K562 (cell line): ENCODE measurements around the gene AQP5. TPM values are rescaled to one million over a fixed set of nuclear protein-coding genes. Genes with fewer than 3 reads are reported as not detected.

ENCODE experiments used
- ARID1B ChIP-seq: fragments of 450-650 bp; IDR thresholded peaks from 2 replicates; pipeline ENCODE4 v1.6.1; 2016; ENCODE audit warnings: antibody characterized with exemption, mild to moderate bottlenecking, inconsistent platforms
- ATF1 ChIP-seq, 2 experiments: fragments of 450-650 bp in 1 of 2; IDR thresholded peaks; 2 replicates each; pipeline ENCODE4 v1.6.1; 2016; ENCODE audit warnings: missing compliant biosample characterization in 1 of 2, missing genetic modification characterization in 1 of 2
- CBFA2T2 ChIP-seq: fragments of 450-650 bp; conservative IDR thresholded peaks from 2 replicates; pipeline ENCODE4 v1.6.1; 2017; ENCODE audit warnings: mild to moderate bottlenecking
- CBFB ChIP-seq: sonication (generic); formaldehyde crosslinking; IDR thresholded peaks from 2 replicates; pipeline ENCODE4 v1.4.0; 2020; ENCODE audit warnings: mild to moderate bottlenecking, missing genetic modification reagents
- EP300 ChIP-seq: IDR thresholded peaks from 2 replicates; pipeline ENCODE4 v1.6.1; 2012; ENCODE audit warnings: low read length, improper control_type of control experiment
- ETV1 ChIP-seq: fragments of 450-650 bp; conservative IDR thresholded peaks from 2 replicates; pipeline ENCODE4 v1.6.1; 2016; ENCODE audit warnings: missing genetic modification characterization, control low read depth, low read depth, missing compliant biosample characterization
- GABPB1 ChIP-seq: sonication (generic); formaldehyde crosslinking; IDR thresholded peaks from 2 replicates; pipeline ENCODE4 v1.8.0; 2022; ENCODE audit warnings: mild to moderate bottlenecking, missing genetic modification reagents
- HDAC2 ChIP-seq: fragments of 450-650 bp; IDR thresholded peaks from 2 replicates; pipeline ENCODE4 v1.6.1; 2016; ENCODE audit warnings: mild to moderate bottlenecking
- L3MBTL2 ChIP-seq: fragments of 450-650 bp; IDR thresholded peaks from 2 replicates; pipeline ENCODE4 v1.6.1; 2016; ENCODE audit warnings: mild to moderate bottlenecking, moderate library complexity
- LEF1 ChIP-seq: fragments of 450-650 bp; IDR thresholded peaks from 2 replicates; pipeline ENCODE4 v1.6.1; 2016; ENCODE audit warnings: mild to moderate bottlenecking
- MNT ChIP-seq, 2 experiments: fragments of 450-650 bp; conservative IDR thresholded peaks; 2 replicates each; pipeline ENCODE4 v1.6.1; 2017; ENCODE audit warnings: mild to moderate bottlenecking in 2 of 2, moderate library complexity in 2 of 2
- NFIC ChIP-seq: fragments of 450-650 bp; IDR thresholded peaks from 2 replicates; pipeline ENCODE4 v1.6.1; 2017; ENCODE audit warnings: mild to moderate bottlenecking, inconsistent platforms
- NR2F6 ChIP-seq: fragments of 450-650 bp; formaldehyde crosslinking; IDR thresholded peaks from 2 replicates; pipeline ENCODE4 v1.4.0; 2020; ENCODE audit warnings: mild to moderate bottlenecking
- PHF20 ChIP-seq: fragments of 450-650 bp; IDR thresholded peaks from 2 replicates; pipeline ENCODE4 v1.6.1; 2018; ENCODE audit not compliant: partially characterized antibody
- PML ChIP-seq: IDR thresholded peaks from 2 replicates; pipeline ENCODE4 v1.6.1; 2012; ENCODE audit warnings: low read length, inconsistent platforms
- RCOR1 ChIP-seq, 2 experiments: IDR thresholded peaks; 2 replicates each; pipeline ENCODE4 v1.6.1; 2012; ENCODE audit warnings: low read depth in 2 of 2, low read length in 2 of 2, borderline replicate concordance in 1 of 2, improper control_type of control experiment in 1 of 2
- TAF1 ChIP-seq: IDR thresholded peaks from 2 replicates; pipeline ENCODE4 v1.6.1; 2011; ENCODE audit warnings: mild to moderate bottlenecking, low read length, moderate library complexity; ENCODE audit not compliant: insufficient read depth, control insufficient read depth, severe bottlenecking; ENCODE audit errors: extremely low read depth
- TBL1XR1 ChIP-seq, 2 experiments: IDR thresholded peaks; 2 replicates each; pipeline ENCODE4 v1.6.1; 2012; ENCODE audit warnings: improper control_type of control experiment in 2 of 2, low read length in 2 of 2, mild to moderate bottlenecking in 1 of 2
- TEAD1 ChIP-seq, 2 experiments: fragments of 450-650 bp in 1 of 2; sonication (generic) in 1 of 2; formaldehyde crosslinking; IDR thresholded peaks; 2 replicates each; pipeline versions ENCODE4 v1.4.0 to v1.8.0; 2020 to 2022; ENCODE audit warnings: mild to moderate bottlenecking in 2 of 2, missing genetic modification reagents in 1 of 2
- TSHZ1 ChIP-seq: fragments of 250-450 bp; sonication (Bioruptor Pico); IDR thresholded peaks from 2 replicates; pipeline ENCODE4 v1.4.0; 2020; ENCODE audit warnings: mild to moderate bottlenecking, moderate library complexity
- XRCC5 ChIP-seq: fragments of 200-400 bp; formaldehyde crosslinking; IDR thresholded peaks from 2 replicates; pipeline ENCODE4 v1.6.1; 2017; ENCODE audit warnings: low read depth, mild to moderate bottlenecking, low read length
- ZC3H4 ChIP-seq: sonication (generic); formaldehyde crosslinking; IDR thresholded peaks from 2 replicates; pipeline ENCODE4 v1.9.0; 2021; ENCODE audit warnings: missing genetic modification reagents, borderline replicate concordance
- ZFX ChIP-seq: sonication (generic); formaldehyde crosslinking; IDR thresholded peaks from 2 replicates; pipeline ENCODE4 v1.8.0; 2022; ENCODE audit warnings: mild to moderate bottlenecking, missing genetic modification reagents, moderate library complexity
- ZNF586 ChIP-seq: fragments of 450-650 bp; formaldehyde crosslinking; conservative IDR thresholded peaks from 2 replicates; pipeline ENCODE4 v1.4.0; 2020; ENCODE audit warnings: mild to moderate bottlenecking, moderate library complexity
- polyA plus RNA-seq, 8 experiments: library from polyadenylated mRNA; depleted of rRNA in 4 of 8; stranded (reverse) in 5 of 8; unstranded in 3 of 8; fragments of >200 nt; fragmentation: Nextera tagmentation in 2 of 8; fragmentation: Illumina TruSeq in 1 of 8; extraction: Ambion mirVana in 2 of 8; extraction: Trizol in 1 of 8; gene quantifications; 2 replicates each; pipeline versions ENCODE4 v1.2.1 to v1.2.3, GENCODE V29; 2011 to 2014; ENCODE audit warnings: inconsistent platforms in 1 of 8, missing spikeins in 1 of 8
- total RNA-seq, 7 experiments: library from RNA; depleted of rRNA in 6 of 7; stranded (reverse); fragments of >200 nt in 6 of 7; fragmentation: Illumina TruSeq in 2 of 7; extraction: Trizol in 2 of 7; gene quantifications; 2 replicates each; pipeline versions ENCODE4 v1.2.1 to v1.2.3, GENCODE V29; 2011 to 2021; ENCODE audit warnings: low replicate concordance in 1 of 7

Gene AQP5
- total and polyA plus RNA-seq, 9 of the 15 experiments (the other 6 are each of a cell fraction or from before 2014, with no cell fraction given) = not detected

- TF ChIP-seq TSHZ1 (no peak), TAF1 (peak; percentile 55), XRCC5 (peak; percentile 80; the same call in 1 of the 2 replicates), TEAD1 (CRISPR knock-in tag; IDR thresholded peaks at IDR 0.05) (no peak; a peak in 1 of 4 replicates), CBFA2T2 (no peak), PHF20 (peak; percentile 49), ZFX (CRISPR knock-in tag) (peak; percentile 84), TBL1XR1 (IDR thresholded peaks at IDR 0.05; ENCODE audit: low read length in 2 of 2) (0 out of 4 replicates have a peak, but pooled peaks of 1 of the 2 experiments have one; percentile 24), GABPB1 (CRISPR knock-in tag) (peak; percentile 65), PML (no peak), ARID1B (peak; percentile 62), ZC3H4 (CRISPR knock-in tag) (0 out of 2 replicates have a peak, but pooled peaks have one; percentile 44), HDAC2 (peak; percentile 53; the same call in 1 of the 2 replicates), L3MBTL2 (peak; percentile 75), EP300 (peak; percentile 54; the same call in 1 of the 2 replicates), ZNF586 (no peak), CBFB (no peak), LEF1 (0 out of 2 replicates have a peak, but pooled peaks have one; percentile 61), NFIC (no peak), ETV1 (tag) (peak; percentile 53), MNT (conservative IDR thresholded peaks at IDR 0.05) (no peak; a peak in 1 of 4 replicates), NR2F6 (CRISPR knock-in tag) (no peak), RCOR1 (IDR thresholded peaks at IDR 0.05; ENCODE audit: borderline replicate concordance in 1 of 2, low read depth in 2 of 2, low read length in 2 of 2) (peak in 1 of 2 experiments; percentile 87; a peak in 2 of 4 replicates), ATF1 (CRISPR knock-in tag; IDR thresholded peaks at IDR 0.05) (no peak), ATF1 (tag; IDR thresholded peaks at IDR 0.05) (peak; percentile 70)
These were observed 16.1 kb upstream of the AQP5 start (continued) for GRCh38 chr12:49945394-49946080.
